ENCODE results near the gene CLSTN2.

Gene CLSTN2

DNA sequence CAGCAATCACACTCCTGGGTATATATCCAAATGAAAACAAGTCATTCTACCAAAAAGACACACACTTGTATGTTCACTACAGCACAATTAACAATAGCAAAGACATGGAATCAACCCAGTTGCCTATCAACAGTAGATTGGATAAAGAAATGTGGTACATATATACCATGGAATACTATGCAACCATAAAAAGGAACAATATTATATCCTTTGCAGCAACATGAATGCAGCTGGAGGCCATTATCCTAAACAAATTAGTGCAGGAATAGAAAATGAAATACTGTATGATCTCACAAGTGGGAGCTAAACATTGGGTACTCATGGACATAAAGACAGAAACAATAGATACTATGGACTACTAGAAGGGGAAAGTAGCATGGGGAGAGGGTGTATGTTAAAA, 224.7 kb downstream of the CLSTN2 start:
- no peak for DNase-seq

DNA sequence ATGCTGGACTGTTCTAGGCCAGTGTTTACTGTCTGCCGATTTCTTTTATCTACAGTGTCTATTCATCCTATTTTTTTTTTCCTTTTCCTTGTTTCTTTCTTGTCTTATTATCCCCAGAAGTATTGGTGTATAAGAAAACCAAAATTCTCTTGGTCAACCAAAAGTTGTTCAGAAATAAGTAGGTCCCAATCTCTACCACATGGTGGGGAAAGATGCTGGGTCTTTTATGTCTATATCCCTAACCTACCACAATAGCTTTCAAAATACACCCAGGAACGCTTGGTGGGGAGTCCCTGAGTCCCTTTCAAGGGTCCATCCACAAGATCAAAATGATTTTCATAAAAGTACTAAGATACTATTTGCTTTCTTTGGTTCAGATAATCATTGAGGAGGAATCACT, 225.6 kb downstream of the CLSTN2 start:
- no peak for DNase-seq

DNA sequence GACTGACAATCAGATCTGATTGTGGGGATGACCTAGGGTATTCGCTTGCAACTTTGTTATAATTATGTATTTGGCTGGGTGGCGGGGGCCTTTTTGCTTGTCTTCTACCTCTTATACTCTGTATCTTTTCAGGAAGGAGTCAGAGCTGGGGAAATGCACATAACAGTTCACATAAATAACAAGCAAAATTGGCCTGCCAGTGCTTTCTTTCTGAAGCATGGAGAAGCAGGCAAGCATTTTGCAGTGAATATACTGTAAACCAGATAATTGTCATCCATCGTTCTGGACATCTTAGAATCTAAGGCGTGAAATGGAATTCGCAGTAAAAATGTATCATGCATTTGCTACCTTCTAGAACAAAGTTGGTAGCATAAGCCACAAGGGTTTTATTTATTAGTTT, 227.6 kb downstream of the CLSTN2 start:
- DNase-seq = no peak

DNA sequence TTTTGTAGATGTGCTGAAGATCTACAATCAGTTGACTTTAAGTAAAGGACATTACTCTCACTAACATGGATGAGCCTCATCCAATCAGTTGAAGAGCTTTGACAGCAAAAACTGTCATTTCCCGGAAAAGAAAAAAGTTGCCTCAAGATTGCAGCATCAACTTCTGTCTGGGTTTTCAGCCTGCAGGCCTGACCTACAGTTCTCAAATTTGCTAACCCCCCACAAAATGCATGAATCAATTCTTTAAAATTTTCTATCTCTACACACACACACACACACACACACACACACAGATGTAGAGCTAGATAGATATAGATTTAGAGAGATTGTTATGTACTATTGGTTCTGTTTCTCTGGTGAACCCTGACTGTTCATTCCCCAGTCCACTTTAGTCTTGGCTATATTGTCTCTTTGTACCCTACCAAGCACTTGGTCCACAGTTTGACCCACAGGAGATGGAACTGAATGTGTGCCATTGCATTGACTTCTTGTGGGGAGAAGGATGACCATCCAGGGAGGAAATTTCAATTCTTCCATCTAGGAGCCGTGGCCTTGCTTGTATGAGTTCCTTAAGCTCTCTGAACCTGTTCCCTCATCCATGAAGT, 228.3 kb downstream of the CLSTN2 start:
- no peak for DNase-seq

DNA sequence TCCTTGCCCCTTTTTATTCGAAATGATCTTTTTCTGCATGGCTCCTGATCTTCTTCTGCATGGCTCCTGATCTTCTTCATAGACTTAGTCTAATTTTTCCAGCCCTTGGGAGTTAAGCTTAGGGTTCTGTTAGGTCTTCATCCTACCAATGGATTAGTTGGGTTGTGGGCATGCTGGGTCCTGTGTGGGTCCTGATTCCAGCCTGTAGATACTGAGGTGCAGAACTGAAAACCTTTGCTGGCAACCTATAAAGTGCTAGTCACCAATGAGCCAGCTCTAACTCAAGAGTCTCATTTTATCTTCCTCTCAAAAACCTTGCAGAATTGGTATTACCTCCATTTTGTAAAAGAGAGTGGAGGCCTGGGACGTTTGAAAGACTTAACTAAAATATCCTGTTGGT, 229.2 kb downstream of the CLSTN2 start:
- no peak for DNase-seq

DNA sequence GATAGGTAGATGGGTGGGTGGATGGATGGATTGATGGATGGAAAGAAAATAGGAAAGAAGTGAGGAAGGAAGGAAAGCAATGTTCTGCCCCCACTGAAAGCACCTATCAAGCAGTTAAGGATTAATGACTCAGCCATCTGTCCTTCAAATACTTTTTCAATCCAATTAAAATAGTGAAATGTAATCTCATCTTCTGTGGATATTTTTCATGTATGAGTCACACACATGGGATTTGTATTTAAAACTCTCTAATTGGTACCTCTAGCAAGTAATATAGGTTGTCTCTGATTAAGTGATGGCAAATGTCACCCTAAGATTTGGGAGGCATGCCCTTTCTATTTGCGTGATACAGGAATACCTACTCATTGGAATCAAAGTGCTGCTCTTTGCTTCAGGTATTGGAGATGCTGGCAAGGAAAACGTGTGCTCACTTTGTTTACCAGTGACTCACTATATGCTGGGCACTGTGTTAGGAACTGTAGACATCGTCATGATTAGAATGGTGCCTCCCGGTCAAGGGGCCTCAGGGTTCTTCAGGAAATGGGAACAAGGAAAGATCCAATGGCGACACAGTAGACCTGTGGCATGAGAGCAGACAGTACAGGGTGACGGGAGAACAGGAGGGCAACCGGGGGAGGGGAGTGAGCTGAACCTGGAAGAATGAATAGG, 230.1 kb downstream of the CLSTN2 start:
- no peak for DNase-seq

DNA sequence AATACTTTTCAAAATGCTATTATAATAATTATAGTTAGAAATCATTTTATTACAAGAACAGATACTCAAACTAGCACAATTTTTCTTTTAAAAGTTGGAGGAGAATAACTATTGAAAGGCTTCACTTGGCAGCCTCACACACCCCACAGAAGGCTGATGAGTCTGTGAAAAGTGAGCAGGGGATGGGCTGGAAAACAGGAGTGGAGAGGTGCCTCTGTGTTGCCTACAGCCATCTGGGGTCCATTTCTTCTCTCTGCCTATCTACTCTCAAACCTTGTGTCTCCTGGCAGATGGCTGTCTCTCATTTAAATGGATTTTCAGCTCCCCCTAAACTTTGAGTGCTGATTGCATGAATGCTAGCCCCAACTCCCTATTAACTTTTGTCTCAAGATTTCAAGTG, 230.8 kb downstream of the CLSTN2 start:
- DNase-seq = no peak

DNA sequence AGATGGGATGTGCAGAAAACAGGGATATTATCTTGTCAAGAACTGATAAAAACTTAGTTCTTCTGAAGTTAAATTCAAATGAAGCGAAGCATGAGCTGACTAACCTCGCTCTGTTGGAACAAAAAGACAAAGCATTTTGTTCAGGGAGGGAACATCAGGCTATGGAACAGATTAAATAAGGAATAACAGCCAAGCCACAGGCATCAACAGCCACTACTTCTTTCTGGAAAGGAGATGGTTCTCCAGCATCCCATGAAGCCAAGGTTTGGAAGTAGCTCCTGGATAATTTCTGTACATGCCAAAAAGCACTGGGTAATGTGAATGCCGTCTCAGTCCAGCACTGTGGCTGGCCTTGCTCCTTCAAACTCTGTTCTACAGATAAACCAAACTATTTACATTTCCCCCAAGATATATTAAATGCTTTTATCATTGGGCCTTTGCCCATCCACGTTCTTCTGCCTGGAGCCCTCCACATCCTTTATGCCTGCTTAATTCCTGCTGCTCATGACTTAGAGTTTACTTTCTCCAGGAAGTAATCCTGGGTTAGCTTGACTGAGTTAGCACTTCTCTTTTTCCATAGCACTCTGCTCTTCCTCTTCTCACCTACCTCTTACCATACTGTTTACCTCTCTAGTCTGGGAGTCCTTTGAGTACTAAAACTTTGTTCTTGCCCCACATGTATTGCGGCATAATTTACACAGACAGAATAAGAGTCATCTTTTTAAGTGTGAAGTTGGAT, 232.0 kb downstream of the CLSTN2 start:
- no peak for DNase-seq

DNA sequence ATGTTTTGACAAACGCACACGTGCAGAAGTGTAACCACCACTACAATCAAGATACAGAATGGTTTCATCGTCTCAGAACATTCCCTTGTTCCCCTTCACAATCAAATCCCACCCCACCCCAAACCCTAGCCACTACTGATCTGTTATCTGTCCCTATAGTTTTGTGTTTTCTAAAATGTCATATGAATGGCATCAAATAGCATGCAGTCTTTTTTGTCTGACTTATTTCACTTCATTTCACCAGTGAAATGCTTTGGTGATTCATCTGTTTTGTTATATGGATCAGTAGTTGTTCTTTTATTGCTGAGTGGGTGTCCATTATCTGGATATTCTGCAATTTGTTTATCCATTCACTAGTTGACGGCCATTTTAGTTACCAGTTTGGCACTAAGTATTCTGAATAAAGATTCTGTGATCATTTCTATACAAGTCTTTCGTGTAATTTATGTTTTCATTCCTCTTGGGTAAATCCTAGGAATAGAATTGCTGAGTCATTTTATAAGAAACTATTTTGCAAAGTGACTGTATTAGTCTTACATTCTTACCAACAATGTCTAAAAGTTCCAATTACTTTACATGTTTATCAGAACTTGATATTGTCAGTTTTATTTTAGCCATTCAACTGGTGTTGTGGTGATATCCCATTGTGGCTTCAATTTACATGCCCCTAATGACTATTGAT, 232.8 kb downstream of the CLSTN2 start:
- DNase-seq = no peak

DNA sequence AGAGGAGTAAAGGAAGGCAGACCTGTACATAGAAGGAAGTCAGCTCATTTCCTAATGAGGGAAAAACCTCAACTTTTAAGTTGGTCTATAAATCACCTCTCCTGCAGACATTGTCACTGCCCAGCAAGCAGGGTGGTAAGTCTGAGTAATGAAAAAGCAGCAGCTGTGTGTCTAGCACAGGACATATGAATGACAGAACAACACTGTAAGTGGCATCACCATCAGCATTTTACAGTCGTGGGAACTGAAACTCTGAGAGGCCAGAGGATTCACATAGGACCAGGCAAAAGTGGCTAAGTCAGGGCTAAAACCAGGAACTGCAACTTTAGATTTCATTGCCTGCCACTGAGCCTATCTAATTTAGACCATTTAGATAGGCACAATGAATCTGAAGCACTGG, 235.6 kb downstream of the CLSTN2 start:
- no peak for DNase-seq

DNA sequence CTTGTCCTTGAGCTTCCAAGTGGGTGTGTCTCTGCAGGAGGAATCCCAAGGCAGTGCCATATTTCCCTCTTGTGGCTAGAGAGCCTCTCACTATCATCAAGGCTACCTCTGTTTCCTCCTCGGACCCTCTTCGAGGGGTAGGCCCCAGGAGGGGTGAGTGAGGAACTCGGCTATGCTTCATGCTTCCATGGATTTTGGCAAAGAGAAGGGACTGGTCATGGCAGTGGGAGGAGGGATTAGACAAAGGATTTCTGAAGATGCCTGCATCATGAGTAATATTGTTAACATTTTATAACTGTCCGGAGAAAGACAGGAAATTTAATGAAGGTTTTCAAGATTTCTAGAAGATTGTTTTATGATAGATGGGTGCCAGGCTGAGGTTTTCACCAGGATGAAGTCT, 241.5 kb downstream of the CLSTN2 start:
- DNase-seq = no peak

DNA sequence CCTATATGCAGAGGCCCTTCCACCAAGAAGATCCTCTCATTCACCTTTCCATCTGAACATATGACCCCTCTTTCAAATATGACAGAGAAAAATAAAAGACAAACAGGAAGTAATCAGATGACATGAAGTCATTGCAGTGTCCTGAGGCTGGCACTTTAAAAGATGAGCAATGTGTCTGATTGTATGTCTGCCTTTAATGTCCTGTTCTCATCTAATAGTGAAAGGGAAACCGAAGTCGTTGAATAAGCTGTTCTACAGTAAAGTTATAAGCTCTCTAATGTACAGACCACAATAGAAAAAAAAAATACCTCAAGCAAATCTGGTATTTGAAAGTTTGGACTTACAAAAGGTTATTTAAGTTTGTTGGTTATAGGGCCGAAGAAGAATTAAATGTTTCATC, 243.0 kb downstream of the CLSTN2 start:
- no peak for DNase-seq

DNA sequence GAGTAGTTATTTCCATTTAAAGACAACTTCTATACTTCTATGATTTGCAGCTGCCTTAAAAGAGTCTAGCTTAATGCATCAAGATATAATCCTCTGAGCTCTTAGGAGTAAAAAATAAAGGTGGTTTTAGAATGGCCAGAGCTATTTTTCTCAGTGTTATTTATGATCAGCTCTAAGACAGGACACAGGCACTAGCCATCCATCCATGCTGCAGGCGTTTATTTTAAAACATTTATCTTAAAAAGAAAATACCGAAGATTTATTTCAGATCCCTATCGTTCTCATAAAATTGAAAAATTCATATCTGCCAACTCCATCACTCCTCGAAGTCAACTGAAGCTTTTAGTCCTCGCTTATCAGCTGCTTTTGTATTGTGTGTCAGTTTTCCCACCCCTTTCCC, 243.5 kb downstream of the CLSTN2 start:
- no peak for DNase-seq

DNA sequence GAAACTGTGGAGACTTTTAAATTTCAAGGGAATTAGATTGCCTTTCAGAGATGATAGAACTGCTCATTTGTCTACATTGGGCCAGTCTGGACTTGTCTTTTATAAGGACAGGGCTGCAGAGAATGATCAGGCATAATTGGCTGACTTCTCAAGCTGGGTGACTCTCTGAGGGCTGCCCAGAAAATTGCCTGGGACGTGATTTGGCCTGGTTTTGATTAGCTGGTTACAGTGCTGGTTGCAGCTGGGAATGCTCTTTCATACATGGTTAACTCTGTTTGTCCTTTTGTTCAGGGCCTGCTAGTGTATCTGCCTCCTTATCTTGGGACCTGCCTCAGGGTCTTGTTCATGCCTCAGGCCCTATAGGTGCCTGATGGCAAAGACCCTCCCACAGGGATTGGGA, 245.6 kb downstream of the CLSTN2 start:
- DNase-seq = no peak

DNA sequence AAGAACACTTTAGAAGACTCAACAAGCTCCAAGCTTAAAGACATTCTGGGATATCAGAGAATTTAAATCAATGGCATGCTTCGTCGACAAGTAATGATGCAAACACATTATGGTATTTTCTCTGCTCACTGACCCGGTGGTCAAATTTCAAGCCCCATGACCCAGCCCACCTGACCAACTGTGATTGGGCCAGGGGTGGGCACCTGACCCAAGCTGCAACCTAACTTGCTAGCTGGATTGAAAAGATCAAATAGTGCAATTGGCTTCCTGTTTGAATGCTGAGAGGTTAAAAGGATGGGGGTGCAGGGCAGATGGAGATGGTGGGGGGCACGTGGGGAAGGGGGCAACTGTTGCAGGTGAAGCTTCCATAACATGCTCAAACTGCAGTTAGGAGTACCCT, 250.4 kb downstream of the CLSTN2 start:
- DNase-seq = no peak

DNA sequence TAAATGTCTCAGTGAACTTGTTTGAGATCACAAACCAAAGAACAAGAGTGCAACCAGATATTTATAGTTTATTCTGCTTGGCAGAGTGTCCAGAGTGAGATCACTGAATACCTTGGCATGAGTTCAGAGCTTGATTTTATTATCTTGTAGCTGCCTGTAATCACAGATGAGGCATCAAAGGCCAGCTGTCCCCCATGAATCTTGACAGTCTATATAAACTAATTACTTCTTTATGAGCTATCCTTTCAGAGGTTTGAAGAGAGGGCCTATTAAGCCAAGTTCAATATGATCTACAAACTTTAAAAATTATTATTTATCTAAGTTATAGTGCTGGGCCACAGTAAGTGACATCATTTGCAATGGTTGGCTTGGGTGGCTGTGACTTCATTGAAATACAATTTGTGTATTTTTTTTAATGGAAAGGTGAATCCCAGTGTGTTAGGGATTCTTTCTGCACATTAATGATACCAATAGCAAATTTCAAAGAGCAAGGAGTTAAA, 251.5 kb downstream of the CLSTN2 start:
- DNase-seq = no peak

DNA sequence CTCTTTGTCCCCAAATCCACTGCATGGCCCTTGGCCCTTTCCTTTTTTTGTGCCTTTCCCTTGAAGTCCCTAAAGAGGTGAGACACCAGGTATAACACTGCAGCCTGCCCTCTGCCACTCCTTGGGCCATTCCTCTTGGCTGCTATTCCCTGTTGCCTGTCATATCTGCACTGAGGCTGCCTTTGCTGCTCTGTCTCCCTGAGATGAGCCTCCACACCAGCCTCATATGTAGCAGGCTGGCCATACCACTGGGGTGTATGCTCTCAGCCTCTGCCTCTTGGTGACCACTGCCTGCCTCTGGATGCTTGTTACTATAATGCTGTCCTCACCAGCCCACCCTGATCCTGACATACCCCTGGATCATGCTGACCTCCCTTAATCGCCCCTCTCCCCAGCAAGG, 252.0 kb downstream of the CLSTN2 start:
- DNase-seq = no peak

DNA sequence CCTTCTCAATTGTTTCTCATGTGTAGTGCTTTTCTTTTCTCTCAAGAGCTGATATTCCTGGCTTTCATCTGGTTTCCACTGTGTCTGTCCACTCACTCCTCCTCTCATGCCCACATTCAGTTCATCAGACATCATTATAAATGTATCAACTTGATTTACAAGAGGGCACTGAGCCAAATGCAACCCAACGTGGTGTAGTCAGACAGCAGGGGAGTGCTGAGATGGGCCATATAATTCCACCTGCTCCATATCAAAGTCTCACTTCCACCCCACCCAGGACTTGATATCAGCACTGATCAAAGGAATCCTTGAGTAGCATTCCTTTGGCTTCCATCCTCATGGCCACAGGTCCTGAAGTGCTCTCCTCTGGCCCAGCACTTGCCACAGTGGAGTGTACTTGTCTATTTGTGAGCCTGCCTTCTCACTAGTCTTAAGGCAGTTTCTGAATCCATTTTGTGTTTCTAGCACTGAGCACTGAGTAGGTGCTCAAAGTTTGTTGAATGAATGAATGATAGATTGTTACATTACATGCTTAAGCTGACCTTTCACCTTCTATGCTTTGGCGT, 252.8 kb downstream of the CLSTN2 start:
- DNase-seq = no peak

DNA sequence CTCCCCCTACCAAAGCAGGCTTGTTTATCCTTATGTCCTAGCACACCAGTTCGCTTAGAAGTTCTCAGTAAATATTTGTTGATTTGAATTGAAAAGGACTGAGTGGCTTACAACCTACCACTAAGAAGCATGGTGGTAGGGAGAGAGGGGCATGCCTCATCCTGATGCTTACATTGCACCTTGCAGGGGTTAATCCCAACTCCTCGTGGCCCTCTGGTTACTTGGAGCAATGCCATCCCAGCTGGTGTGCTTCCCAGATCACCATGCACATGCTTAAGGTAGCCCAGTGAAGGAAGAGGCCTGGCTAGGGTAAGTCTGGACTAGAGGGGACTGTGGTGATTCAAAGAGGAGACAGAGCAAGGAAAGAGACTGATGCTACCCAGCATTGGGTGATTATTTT, 253.3 kb downstream of the CLSTN2 start:
- no peak for DNase-seq

DNA sequence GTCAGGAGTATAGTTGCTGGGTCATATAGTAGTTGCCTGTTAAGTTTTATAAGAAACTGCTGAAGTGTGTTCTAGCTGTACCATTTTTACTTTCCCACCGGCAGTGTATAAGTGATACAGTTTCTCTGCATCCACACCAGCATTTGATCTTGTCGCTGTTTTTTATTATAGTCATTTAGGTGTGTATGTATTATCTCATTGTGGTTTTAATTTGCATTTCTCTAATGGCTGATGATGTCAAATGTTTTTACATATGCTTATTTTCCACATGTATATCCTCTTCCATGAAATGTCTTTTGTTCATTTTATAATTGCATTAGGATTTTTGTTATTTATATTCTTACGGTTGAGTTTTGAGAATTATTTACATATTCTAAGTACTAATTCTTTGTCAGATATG, 254.3 kb downstream of the CLSTN2 start:
- DNase-seq = no peak

DNA sequence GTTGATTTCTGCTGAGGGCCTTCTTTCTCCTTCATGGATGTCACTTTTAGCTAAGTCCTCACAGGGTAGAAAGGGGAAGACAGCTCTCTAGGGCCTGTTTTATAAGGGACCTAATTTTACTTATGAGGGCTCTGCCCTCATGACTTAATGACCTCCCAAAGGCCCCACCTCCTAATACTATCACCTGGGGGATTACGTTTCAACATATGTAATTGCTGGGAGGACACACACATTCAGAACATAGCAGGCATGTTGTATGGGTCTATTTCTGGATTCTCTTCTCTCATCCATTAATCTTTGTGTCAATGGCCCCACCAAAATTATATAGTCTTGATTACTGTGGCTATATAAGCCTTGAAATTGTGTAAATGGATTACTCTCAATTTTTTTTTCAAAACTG, 255.0 kb downstream of the CLSTN2 start:
- DNase-seq = no peak

DNA sequence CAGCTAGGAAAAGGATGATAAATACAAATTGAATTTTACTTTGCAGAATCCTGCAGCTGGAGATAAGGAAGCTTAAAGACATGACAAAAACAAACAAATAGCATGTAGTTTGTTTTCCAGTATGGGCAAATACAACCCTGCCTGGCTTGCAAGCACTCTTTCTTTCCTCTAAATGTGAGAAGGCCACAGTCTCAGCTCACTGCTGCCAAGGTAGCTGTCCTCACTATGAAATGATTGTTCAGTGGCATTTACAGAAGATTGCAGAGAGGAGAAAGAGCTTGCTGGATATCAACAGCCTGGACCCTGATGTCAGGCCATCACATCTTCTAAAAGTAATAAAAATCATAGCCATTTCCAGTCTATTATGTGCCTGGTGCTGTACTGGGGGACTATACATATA, 262.0 kb downstream of the CLSTN2 start:
- DNase-seq = no peak

DNA sequence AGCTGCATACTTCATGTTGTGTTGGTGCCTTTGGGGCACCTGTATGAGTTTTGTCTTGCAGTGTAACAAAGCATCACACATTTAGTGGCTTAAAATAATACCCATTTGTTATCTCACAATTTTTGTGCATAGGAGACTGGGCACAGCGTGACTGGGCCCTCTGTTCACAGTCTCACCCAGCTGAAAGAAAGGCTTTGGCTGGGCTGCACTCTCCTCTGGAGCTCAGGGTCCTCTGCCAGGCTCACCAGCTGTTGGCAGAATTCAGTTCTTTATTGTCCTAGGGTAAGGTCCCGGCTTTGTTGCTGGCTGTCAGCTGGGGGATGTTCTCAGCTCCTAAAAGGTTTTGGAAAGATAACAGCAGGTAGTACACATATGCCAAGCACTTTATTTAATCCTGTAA, 263.3 kb downstream of the CLSTN2 start:
- DNase-seq = no peak
